ACC112 (cell line): ENCODE data around the gene RAMACL.
A peak's percentile ranks its signal among the peaks of the same experiment; 100 is the strongest.

Experiments
- H2AFZ ChIP-seq: fragments of 200-600 bp; sonication (generic); one replicate; pipeline ENCODE4 v1.6.0; 2017; ENCODE audit warnings: antibody characterized with exemption, low read length; ENCODE audit not compliant: unreplicated experiment
- H3K27ac ChIP-seq: fragments of 200-600 bp; sonication (generic); 2 replicates; pipeline ENCODE4 v1.5.1; 2014; ENCODE audit warnings: low read depth, mild to moderate bottlenecking, antibody characterized with exemption, low read length, moderate library complexity
- H3K27me3 ChIP-seq: fragments of 200-600 bp; sonication (generic); 2 replicates; pipeline ENCODE4 v1.6.1; 2014; ENCODE audit warnings: mild to moderate bottlenecking, antibody characterized with exemption, low read length, moderate library complexity, mixed read lengths; ENCODE audit not compliant: insufficient read depth
- H3K36me3 ChIP-seq: fragments of 200-600 bp; sonication (generic); 2 replicates; pipeline ENCODE4 v1.6.1; 2016; ENCODE audit warnings: mild to moderate bottlenecking, antibody characterized with exemption, low read length, moderate library complexity, mixed read lengths; ENCODE audit not compliant: insufficient read depth
- H3K4me1 ChIP-seq: fragments of 200-600 bp; sonication (generic); one replicate; pipeline ENCODE4 v1.6.1; 2016; ENCODE audit warnings: low read length, mixed read lengths; ENCODE audit not compliant: insufficient read depth, unreplicated experiment, control insufficient read depth
- H3K4me3 ChIP-seq: fragments of 200-600 bp; sonication (generic); 2 replicates; pipeline ENCODE4 v1.5.1; 2014; ENCODE audit warnings: mild to moderate bottlenecking, low read depth, low read length
- H3K79me2 ChIP-seq: fragments of 200-600 bp; sonication (generic); one replicate; pipeline ENCODE4 v1.6.0; 2016; ENCODE audit warnings: low read length; ENCODE audit not compliant: control insufficient read depth, unreplicated experiment, insufficient read depth

The RAMACL gene

GRCh38 chr6:166626177-166627032, 39.9 kb upstream of the RAMACL start:
- H3K4me1 ChIP-seq = peaks cover 54% of the 10 kb centered on the region
- peak overlapping the region; percentile 100 for H3K27ac ChIP-seq
- peak overlapping the region; percentile 99 for H3K4me3 ChIP-seq
- peaks cover 44% of the 10 kb centered on the region for H3K79me2 ChIP-seq
- peak overlapping the region; percentile 31 for H2AFZ ChIP-seq
- peaks cover 11% of the 10 kb centered on the region for H3K36me3 ChIP-seq
- H3K27me3 ChIP-seq = no peaks in the 10 kb centered on the region

- H3K36me3 ChIP-seq = peaks cover 11% of the 10 kb centered on the region
- peak overlapping the region; percentile 99 for H3K4me3 ChIP-seq
- peaks cover 50% of the 10 kb centered on the region for H3K79me2 ChIP-seq
- H3K27ac ChIP-seq = peak overlapping the region; percentile 100
- H3K4me1 ChIP-seq = peaks cover 65% of the 10 kb centered on the region
- H3K27me3 ChIP-seq = no peaks in the 10 kb centered on the region
- no peak overlapping the region for H2AFZ ChIP-seq
Observed at GRCh38 chr6:166625356-166625755, 38.9 kb upstream of the RAMACL start.

DNA sequence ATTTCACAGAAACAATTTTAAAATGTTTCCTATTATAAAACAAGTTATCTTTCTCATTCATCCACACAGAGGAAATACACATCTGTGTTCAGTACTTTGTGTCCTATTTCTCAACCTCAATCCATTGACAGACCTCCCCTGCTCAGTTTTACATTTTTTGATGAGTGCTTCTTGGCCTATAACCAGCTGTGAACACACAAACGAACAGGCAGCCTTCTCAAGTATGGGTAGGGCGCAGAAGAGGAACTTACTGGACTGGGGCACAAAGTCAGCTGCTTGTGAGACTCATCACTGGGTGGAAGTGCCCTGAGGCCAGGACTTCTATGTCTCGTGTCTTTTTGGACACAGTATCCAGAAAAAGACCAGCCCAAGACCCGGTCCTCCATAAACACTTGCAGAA, 37.8 kb upstream of the RAMACL start:
- H3K79me2 ChIP-seq = peaks cover 52% of the 10 kb centered on the region
- H3K4me1 ChIP-seq = peaks cover 73% of the 10 kb centered on the region
- peak overlapping the region; percentile 30 for H3K4me3 ChIP-seq
- H2AFZ ChIP-seq = no peak overlapping the region
- peaks cover 11% of the 10 kb centered on the region for H3K36me3 ChIP-seq
- H3K27ac ChIP-seq = peak overlapping the region; percentile 100
- H3K27me3 ChIP-seq = no peaks in the 10 kb centered on the region

GRCh38 chr6:166623318-166623717, 36.8 kb upstream of the RAMACL start:
- Histone ChIP-seq H3K27ac (peak overlapping the region; percentile 100), H3K36me3 (peaks cover 18% of the 10 kb centered on the region), H2AFZ (no peak overlapping the region), H3K27me3 (no peaks in the 10 kb centered on the region), H3K79me2 (peaks cover 62% of the 10 kb centered on the region), H3K4me3 (peak overlapping the region; percentile 26; the same call in 1 of the 2 replicates), H3K4me1 (peaks cover 73% of the 10 kb centered on the region)

DNA sequence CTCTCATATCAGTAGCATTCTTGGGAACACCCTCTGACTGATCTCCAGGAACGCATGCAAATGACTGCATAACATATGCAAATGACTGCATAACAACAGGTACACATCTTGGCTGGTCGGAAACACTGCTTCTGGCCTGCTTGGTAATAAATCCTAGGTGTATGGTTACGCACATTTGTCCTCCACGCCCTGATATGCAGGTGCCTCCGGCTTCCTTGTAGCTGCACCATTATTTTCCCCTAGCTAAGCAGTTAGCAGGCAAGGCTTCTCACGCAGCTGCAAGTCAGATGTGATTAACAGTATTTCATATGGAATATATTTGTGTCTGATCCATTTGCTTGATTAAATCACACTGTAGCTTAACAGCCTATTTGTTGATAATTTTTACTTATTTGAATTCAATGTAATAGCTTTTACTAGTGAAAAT, 34.6 kb upstream of the RAMACL start:
- Histone ChIP-seq H3K36me3 (peaks cover 36% of the 10 kb centered on the region), H3K4me1 (peaks cover 71% of the 10 kb centered on the region), H2AFZ (no peak overlapping the region), H3K4me3 (peak overlapping the region; percentile 64; the same call in 1 of the 2 replicates), H3K79me2 (peaks cover 74% of the 10 kb centered on the region), H3K27me3 (no peaks in the 10 kb centered on the region), H3K27ac (peak overlapping the region; percentile 100)

- H3K27me3 ChIP-seq = no peaks in the 10 kb centered on the region
- peaks cover 74% of the 10 kb centered on the region for H3K79me2 ChIP-seq
- peak overlapping the region; percentile 100 for H3K27ac ChIP-seq
- H2AFZ ChIP-seq = peak overlapping the region; percentile 29
- H3K4me3 ChIP-seq = peak overlapping the region; percentile 64
- H3K4me1 ChIP-seq = peaks cover 71% of the 10 kb centered on the region
- peaks cover 36% of the 10 kb centered on the region for H3K36me3 ChIP-seq
Observed at GRCh38 chr6:166620478-166621113, 34.1 kb upstream of the RAMACL start.

- Histone ChIP-seq H3K4me3 (peak overlapping the region; percentile 64), H3K27ac (peak overlapping the region; percentile 100), H3K36me3 (peaks cover 36% of the 10 kb centered on the region), H3K79me2 (peaks cover 75% of the 10 kb centered on the region), H2AFZ (peak overlapping the region; percentile 29), H3K27me3 (no peaks in the 10 kb centered on the region), H3K4me1 (peaks cover 74% of the 10 kb centered on the region)
Observed at GRCh38 chr6:166619912-166620311, 33.4 kb upstream of the RAMACL start.

- peak overlapping the region; percentile 100 for H3K27ac ChIP-seq
- H3K4me1 ChIP-seq = peaks cover 71% of the 10 kb centered on the region
- peak overlapping the region; percentile 7; the same call in 1 of the 2 replicates for H3K4me3 ChIP-seq
- no peak overlapping the region for H2AFZ ChIP-seq
- peaks cover 83% of the 10 kb centered on the region for H3K79me2 ChIP-seq
- no peaks in the 10 kb centered on the region for H3K27me3 ChIP-seq
- H3K36me3 ChIP-seq = peaks cover 36% of the 10 kb centered on the region
Observed at GRCh38 chr6:166618866-166619761, 32.6 kb upstream of the RAMACL start.

- Histone ChIP-seq H3K4me1 (peaks cover 65% of the 10 kb centered on the region), H3K79me2 (peaks cover 86% of the 10 kb centered on the region), H3K27ac (peak overlapping the region; percentile 100)
Observed at GRCh38 chr6:166618251-166618650, 31.8 kb upstream of the RAMACL start.

GRCh38 chr6:166617359-166617758, 30.9 kb upstream of the RAMACL start:
- no peaks in the 10 kb centered on the region for H3K27me3 ChIP-seq
- no peak overlapping the region for H3K4me3 ChIP-seq
- H2AFZ ChIP-seq = no peak overlapping the region
- H3K36me3 ChIP-seq = peaks cover 27% of the 10 kb centered on the region; the same call in 1 of the 2 replicates
- no peak overlapping the region for H3K27ac ChIP-seq
- H3K4me1 ChIP-seq = peaks cover 57% of the 10 kb centered on the region
- peaks cover 85% of the 10 kb centered on the region for H3K79me2 ChIP-seq

More at GRCh38 chr6:166618251-166618650, 31.8 kb upstream of the RAMACL start:
- peaks cover 36% of the 10 kb centered on the region for H3K36me3 ChIP-seq
- no peak overlapping the region for H3K4me3 ChIP-seq
- H2AFZ ChIP-seq = no peak overlapping the region
- no peaks in the 10 kb centered on the region for H3K27me3 ChIP-seq
